AG10803 (cell line): ENCODE measurements around the gene ARHGAP10.

ENCODE experiments used
- DNase-seq: peaks from one replicate; pipeline ENCODE4 v3.0.0; 2010; ENCODE audit warnings: low read depth
- H3K4me3 ChIP-seq: 2 replicates; pipeline ENCODE4 v1.5.1; 2011; ENCODE audit warnings: mild to moderate bottlenecking, low read length, control low read depth
- CTCF ChIP-seq: conservative IDR thresholded peaks from 2 replicates; pipeline ENCODE4 v1.5.1; 2011; ENCODE audit warnings: mild to moderate bottlenecking, low read length, control low read depth, inconsistent platforms

ARHGAP10 gene

GRCh38 chr4:147844781-147845180 lies 112.9 kb downstream of the ARHGAP10 start:
- DNase-seq, result no peak
- no peak for TF ChIP-seq CTCF
- H3K4me3 ChIP-seq, result no peak overlapping the region

GRCh38 chr4:147846318-147847155 lies 114.6 kb downstream of the ARHGAP10 start:
- no peak for DNase-seq
- no peak overlapping the region for H3K4me3 ChIP-seq
- no peak for TF ChIP-seq CTCF

- no peak for TF ChIP-seq CTCF
- H3K4me3 ChIP-seq, result no peak overlapping the region
- DNase-seq, result no peak
Measured at GRCh38 chr4:147847751-147848590, 116.1 kb downstream of the ARHGAP10 start.

GRCh38 chr4:147848634-147849033 lies 116.7 kb downstream of the ARHGAP10 start:
- no peak for DNase-seq
- no peak overlapping the region for H3K4me3 ChIP-seq
- no peak for TF ChIP-seq CTCF

GRCh38 chr4:147851135-147851534 lies 119.2 kb downstream of the ARHGAP10 start:
- no peak for DNase-seq
- TF ChIP-seq CTCF, result no peak
- no peak overlapping the region for H3K4me3 ChIP-seq

- TF ChIP-seq CTCF, result no peak
- peak; percentile 89 for DNase-seq
- no peak overlapping the region for H3K4me3 ChIP-seq
Measured at GRCh38 chr4:147853706-147854105, 121.8 kb downstream of the ARHGAP10 start.
